ENCODE data around the gene CARMIL3.
"Not testable (repeated sequence)": the region's sequence is repeated elsewhere in the genome, so short reads cannot be mapped to it uniquely, and the experiment has no call there.

CARMIL3 gene

DNA sequence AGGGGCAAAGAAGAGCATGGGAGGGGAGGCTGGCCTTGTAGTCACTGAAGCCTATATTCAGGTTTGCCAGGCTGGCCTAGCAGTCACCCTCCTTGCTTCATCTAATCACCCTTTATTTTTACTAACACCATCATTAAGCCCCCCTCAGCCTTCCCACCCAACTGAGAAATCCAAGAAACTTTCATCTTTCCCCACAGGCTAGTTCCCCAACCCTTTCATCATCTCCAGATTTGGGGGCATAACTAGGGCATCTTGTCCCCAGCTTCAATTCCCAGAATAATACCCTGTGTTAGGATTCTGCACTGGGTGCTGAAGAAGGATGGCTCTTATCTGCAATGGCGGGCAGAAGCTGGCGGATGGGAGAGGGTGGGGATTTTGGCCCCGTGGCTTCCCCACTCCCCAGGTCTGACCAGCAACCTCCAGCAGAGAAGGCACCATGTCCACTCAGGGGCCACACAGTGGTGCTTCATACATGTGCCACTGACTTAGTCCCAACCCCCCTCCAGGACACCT, 49.2 kb downstream of the CARMIL3 start:
- TF ChIP-seq CTCF (conservative IDR thresholded peaks at IDR 0.05) = no peak
- no peak overlapping the region for H3K27ac ChIP-seq

DNA sequence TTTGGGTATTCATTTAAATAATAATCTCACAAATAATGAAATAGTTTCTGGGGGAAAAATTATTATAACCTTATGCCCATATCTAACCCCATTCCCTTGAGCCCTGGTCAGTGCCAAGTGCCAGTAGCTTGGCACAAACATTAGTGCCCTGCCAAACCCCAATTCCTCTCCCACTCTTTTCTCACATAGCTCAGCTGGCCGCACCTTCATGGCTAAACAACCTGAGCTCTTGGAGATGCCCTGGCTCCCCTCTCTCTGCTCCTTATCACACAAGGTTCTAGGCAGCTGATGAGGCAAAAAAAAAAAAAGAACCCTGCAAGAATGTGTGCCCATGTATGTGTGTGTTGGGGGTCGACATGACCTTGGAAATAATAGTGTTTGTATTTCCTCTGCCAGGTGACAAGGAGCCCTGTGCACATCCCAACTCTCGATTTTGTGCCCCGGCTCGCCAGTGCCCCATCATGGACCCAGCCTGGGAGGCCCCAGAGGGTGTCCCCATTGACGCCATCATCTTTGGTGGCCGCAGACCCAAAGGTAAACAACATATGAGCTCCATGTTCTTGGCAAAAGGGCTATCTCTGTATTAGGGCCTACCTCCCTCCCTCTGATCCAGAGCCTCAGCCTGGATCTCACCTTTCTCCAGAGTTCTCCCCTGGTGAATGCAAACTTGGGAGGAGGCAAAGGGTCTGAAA, 50.7 kb downstream of the CARMIL3 start:
- no peak for TF ChIP-seq CTCF (conservative IDR thresholded peaks at IDR 0.05)
- no peak overlapping the region for H3K27ac ChIP-seq

DNA sequence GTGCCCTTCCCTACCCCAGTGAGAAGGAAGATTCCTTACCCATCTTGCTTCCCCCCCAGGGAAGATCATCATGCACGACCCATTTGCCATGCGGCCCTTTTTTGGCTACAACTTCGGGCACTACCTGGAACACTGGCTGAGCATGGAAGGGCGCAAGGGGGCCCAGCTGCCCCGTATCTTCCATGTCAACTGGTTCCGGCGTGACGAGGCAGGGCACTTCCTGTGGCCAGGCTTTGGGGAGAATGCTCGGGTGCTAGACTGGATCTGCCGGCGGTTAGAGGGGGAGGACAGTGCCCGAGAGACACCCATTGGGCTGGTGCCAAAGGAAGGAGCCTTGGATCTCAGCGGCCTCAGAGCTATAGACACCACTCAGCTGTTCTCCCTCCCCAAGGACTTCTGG, 51.6 kb downstream of the CARMIL3 start:
- TF ChIP-seq CTCF (conservative IDR thresholded peaks at IDR 0.05) = no peak
- no peak overlapping the region for H3K27ac ChIP-seq

DNA sequence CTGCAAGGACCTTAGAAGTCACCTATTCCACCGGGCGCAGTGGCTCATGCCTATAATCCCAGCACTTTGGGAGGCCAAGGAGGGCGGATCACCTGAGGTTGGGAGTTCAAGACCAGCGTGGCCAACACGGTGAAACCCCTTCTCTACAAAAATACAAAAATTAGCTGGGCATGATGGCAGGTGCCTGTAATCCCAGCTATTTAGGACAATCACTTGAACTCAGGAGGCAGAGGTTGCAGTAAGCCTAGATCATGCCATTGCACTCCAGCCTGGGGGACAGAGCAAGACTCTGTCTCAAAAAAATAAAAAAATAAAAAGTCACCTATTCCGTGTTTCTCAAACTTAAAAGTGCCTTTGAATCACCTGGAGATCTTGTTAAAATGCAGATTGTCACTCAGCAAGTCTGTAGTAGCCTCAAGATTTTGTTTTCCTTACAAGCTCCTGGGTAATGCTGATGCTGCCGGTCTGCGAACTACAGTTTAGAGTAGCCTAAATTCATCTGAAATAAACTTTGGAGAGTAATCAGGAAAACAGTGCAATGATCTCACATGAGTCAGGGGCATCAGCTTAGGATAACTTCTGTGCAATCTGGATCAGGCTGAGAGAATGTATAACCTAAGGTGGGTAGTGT, 53.9 kb downstream of the CARMIL3 start:
- not testable (repeated sequence) for H3K27ac ChIP-seq

DNA sequence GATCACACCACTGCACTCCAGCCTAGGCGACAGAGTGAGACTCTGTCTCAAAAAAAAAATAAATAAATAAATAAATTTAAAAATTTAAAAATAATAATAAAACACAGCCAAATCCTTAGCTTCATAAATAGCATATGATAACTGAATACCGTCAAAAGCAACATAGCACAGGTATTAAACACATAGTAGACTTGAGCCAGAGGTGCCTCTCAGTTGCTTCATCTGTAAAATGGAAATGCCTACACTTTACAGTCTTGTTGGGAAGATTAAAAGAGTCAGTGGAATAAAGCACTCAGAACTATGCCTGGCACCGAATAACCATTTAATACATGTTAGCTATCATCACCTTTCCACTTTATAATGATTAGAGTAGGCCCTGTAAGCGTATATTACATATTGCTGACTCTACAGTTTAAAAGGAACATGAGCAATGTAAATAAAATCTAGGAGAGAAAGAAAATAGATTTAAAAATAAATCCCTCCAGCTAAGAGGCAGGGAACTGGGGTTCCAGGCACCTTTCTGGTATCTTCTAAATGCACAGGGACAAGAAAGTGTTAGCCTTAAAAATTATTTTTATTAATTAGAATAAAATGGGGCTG, 55.0 kb downstream of the CARMIL3 start:
- no peak for TF ChIP-seq CTCF (conservative IDR thresholded peaks at IDR 0.05)
- no peak overlapping the region for H3K27ac ChIP-seq

- H3K27ac ChIP-seq = peak overlapping the region; percentile 48
- TF ChIP-seq CTCF (conservative IDR thresholded peaks at IDR 0.05) = no peak
These were observed 56.6 kb downstream of the CARMIL3 start for GRCh38 chr14:24108336-24108874.

- no peak for TF ChIP-seq CTCF (conservative IDR thresholded peaks at IDR 0.05)
- H3K27ac ChIP-seq = no peak overlapping the region
These were observed 58.3 kb downstream of the CARMIL3 start for GRCh38 chr14:24110060-24110459.

All from VCaP (cell line).